ENCODE data around the gene NSDHL. TPM values are rescaled to one million over a fixed set of nuclear protein-coding genes. Genes with fewer than 3 reads are reported as not detected.

NSDHL gene
- total and polyA plus RNA-seq, 2 of the 4 experiments (the other 2 are of a cell fraction) = 22.8 to 26.0 TPM

- Histone ChIP-seq H2BK120ac (ENCODE audit: low read depth, low read length) (no peak overlapping the region), H2AK5ac (ENCODE audit: low read depth, low read length) (no peak overlapping the region), H3K79me1 (ENCODE audit: low read depth in 1 of 2, low read length in 2 of 2) (peaks cover 11 to 15% of the 10 kb centered on the region in 2 experiments; a peak in 2 of 4 replicates), H3K27ac (ENCODE audit: insufficient read depth, low read length) (no peak overlapping the region), H4K5ac (ENCODE audit: low read depth, low read length) (no peak overlapping the region), H2BK20ac (ENCODE audit: low read depth, low read length) (no peak overlapping the region), H3K4me1 (ENCODE audit: control insufficient read depth, insufficient read depth, low read length) (no peaks in the 10 kb centered on the region), H3K56ac (ENCODE audit: extremely low read depth, insufficient read depth, low read length) (no peak overlapping the region), H4K20me1 (ENCODE audit: insufficient read depth, low read length) (no peaks in the 10 kb centered on the region), H3K9ac (ENCODE audit: low read depth, low read length) (no peak overlapping the region), H4K8ac (ENCODE audit: low read depth in 2 of 2, low read length in 2 of 2) (no peak overlapping the region), H3K9me3 (ENCODE audit: control insufficient read depth, insufficient read depth, low read length) (no peaks in the 10 kb centered on the region), H2BK15ac (ENCODE audit: low read depth, low read length) (no peak overlapping the region), H3K18ac (ENCODE audit: low read depth, low read length) (no peak overlapping the region), H3K14ac (replicated peaks; ENCODE audit: low read depth, low read length) (no peak overlapping the region), H3K4me2 (ENCODE audit: low read depth, low read length) (no peak overlapping the region), H3K27me3 (ENCODE audit: control insufficient read depth, insufficient read depth, low read length) (no peaks in the 10 kb centered on the region), H4K91ac (ENCODE audit: insufficient read depth, low read depth, low read length) (no peak overlapping the region), H3K36me3 (ENCODE audit: control insufficient read depth, insufficient read depth, low read length) (peaks cover 8% of the 10 kb centered on the region), H3K4me3 (ENCODE audit: insufficient read depth, low read depth, low read length) (no peak overlapping the region), H3K23ac (ENCODE audit: low read depth, low read length) (no peak overlapping the region), H3K9me1 (ENCODE audit: insufficient read depth, low read length) (no peaks in the 10 kb centered on the region), H2AFZ (replicated peaks; ENCODE audit: low read length, poor library complexity) (no peak overlapping the region), H2AK9ac (replicated peaks; ENCODE audit: low read depth, low read length, poor library complexity) (no peak overlapping the region), H2BK5ac (ENCODE audit: low read depth, low read length, poor library complexity, severe bottlenecking) (no peak overlapping the region), H3K4ac (ENCODE audit: low read depth, low read length) (no peak overlapping the region)
- ATAC-seq (ENCODE audit: low read depth) (no peak), DNase-seq (no peak)
- no TSS peak for BruUV-seq (replicated peaks)
- WGBS, 2 experiments (ENCODE audit: extremely low coverage in 2 of 2, insufficient read length in 1 of 2) = no CpG with 5 or more reads among the region's 6 CpGs
- in situ Hi-C loops (cut with MboI; ENCODE audit: low sequenced_read_pairs) = no loop called here
- dilution Hi-C loops (cut with HindIII; ENCODE audit: low sequenced_read_pairs, unreplicated experiment) = no loop called here
- TF ChIP-seq RAD21 (IDR thresholded peaks at IDR 0.05; ENCODE audit: low read length) (no peak), BHLHE40 (IDR thresholded peaks at IDR 0.05; ENCODE audit: low read depth, low read length) (no peak), RFX5 (IDR thresholded peaks at IDR 0.05; ENCODE audit: low read depth, low read length) (no peak), CHD1 (IDR thresholded peaks at IDR 0.05; ENCODE audit: low read depth, low read length) (no peak), USF2 (IDR thresholded peaks at IDR 0.05; ENCODE audit: low read depth, low read length) (no peak), POLR2A (IDR thresholded peaks at IDR 0.05; ENCODE audit: low read depth, low read length) (no peak), CEBPB (IDR thresholded peaks at IDR 0.05; ENCODE audit: low read depth, low read length) (no peak)
- ChIA-PET CTCF (no interaction called here), POLR2A (ENCODE audit: unreplicated experiment) (no interaction called here)
- intact Hi-C loops (cut with micrococcal nuclease) = no loop called here
Measured at GRCh38 chrX:152847281-152847680, 16.4 kb downstream of the NSDHL start.
